NCI-H1105 treated with DMSO at 0.1 percent for 48 hours (cell line): ENCODE data around the gene PTPRM.

ENCODE experiments used
- DNase-seq: peaks from one replicate; lab custom pipeline; 2025; lab: John Stamatoyannopoulos, UW

The PTPRM gene

DNA sequence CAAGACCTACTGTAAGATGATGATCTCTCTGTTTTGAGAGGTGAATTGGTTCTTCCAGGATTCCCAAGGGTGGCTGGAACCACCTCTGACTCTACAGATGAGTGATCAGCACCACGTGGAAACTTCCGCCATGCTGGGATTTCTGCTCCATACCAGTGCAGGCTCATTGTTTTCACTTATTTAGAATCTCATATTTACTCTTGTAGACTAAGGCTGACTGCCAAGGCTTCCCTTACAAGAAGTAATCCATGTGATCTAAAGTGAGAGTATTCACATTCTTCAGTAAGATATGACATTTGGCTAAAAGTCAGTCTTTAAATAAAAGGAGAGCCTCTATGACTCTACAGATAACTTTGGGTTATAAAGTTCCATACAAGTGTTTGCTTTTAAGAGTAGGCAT is 719.2 kb downstream of the PTPRM start:
- DNase-seq, result no peak

DNA sequence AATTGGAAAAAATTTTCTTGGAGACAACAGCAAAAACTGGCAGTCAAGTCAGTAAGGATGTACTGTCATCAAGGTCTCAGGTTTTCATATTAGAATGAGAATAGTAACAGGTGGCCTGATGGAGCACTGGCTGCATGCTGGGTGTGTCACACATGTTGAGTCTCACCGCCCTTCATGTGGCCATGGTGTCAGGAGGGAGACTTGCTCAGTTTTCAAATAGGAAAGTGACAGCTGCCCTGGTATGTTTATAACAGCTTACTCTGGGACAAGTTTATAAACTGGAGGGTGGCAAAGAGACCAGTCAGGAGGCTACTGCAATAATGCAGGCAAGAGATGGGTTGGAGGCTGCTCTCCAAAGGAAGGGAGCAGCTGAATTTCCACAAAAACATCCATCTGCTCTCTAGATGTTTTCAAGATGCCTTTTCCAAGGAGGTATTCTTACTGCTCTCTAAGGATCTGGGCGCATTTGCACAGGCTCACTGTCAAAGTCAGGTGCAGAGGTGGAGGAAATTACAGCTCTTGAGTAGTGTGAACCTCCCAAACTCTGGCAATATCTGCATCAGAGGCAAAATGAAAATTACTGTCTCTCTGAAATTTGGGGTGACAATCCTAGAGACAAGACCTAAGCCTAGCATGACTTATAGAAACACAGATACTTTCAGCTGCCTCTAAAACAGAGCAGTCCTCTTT is 720.2 kb downstream of the PTPRM start:
- DNase-seq, result no peak

DNA sequence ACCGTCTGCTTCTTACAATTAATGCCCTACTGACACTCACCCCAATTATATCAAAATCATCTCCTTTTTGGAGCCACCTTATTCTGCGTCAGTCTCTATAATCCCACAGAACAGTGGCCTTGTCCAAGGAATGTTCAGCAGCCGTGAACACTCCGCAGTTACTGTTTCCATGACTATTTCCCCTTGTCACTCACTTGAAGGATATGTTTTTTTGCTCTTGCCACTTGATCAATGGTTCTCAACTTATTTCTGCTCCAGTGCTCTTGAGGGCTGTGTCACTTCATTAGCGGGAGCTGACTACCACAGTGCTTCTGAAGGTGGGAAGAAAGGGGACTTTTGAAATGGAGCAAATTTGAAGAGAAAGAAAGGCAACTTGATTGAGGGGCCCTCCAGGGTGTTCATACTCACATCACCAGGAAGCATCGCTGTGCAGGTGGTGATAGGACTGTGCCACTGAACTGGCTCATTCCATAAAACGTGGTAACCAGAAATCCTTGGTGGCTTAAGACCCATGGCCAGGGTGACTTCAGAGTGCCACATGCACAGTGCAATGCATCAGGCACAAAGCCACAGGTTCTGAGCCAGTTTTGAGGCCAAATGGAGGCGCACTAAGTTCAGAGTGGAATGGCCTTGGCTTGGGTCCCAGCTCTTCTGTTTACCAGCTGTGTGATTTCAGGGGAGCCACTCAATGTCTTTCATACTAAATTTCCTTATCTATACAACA is 721.5 kb downstream of the PTPRM start:
- DNase-seq, result peak; percentile 7

DNA sequence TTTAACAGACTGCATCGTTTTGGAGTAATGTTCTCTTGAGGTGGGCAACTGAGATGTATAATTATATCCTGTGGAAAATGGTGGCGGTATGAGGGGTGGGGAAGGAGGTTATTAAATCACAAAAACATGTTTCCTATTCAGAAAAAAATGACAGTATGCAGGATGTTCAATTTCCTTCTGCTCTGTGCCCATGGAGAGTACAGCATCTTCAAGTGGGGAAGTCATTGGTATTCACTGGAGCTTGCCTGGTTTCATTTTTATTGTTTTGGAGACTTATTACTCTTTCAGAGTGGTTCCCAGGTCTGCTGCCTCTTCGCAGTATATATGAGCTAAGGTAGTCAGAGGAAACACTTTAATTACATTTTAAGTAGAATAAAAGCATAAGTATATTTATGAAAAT is 723.3 kb downstream of the PTPRM start:
- no peak for DNase-seq

DNA sequence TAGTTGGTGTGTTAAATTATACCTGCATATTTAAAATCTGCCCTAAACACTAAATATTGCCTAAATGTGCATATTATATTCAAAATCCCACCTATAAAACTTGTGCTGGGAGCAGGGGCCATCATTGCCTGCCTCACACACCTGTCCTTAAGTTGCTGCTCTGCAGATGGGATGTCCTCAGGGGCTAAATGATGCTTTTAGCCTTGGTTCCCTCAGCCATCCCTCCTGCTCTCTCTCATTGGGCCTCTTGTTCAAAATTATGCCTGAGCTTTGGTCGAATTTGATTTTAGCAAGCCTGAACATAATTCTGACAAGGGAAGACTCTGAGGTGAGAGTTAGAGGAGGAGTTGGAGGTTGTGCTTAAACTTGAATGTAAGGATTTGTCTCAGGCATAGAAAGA is 723.8 kb downstream of the PTPRM start:
- no peak for DNase-seq

DNA sequence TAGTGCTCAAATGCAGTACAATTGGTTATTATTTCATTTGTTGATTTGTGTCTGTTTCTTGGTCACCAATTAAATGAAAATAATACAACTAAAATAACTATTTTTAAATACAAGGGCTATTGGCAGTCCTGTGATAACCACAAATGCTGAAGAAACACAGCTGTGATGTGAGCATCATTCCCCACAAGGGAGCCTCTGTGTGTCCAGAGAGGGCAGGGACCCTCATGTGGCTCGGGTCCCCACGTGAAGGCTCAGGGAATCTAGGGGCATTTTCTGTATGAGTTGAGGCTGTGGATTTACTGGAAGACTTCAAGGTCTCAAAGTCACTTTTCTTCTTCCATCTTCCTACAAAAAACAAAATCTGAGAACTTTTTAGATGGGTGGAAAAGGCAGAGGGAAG is 726.1 kb downstream of the PTPRM start:
- DNase-seq, result no peak

DNA sequence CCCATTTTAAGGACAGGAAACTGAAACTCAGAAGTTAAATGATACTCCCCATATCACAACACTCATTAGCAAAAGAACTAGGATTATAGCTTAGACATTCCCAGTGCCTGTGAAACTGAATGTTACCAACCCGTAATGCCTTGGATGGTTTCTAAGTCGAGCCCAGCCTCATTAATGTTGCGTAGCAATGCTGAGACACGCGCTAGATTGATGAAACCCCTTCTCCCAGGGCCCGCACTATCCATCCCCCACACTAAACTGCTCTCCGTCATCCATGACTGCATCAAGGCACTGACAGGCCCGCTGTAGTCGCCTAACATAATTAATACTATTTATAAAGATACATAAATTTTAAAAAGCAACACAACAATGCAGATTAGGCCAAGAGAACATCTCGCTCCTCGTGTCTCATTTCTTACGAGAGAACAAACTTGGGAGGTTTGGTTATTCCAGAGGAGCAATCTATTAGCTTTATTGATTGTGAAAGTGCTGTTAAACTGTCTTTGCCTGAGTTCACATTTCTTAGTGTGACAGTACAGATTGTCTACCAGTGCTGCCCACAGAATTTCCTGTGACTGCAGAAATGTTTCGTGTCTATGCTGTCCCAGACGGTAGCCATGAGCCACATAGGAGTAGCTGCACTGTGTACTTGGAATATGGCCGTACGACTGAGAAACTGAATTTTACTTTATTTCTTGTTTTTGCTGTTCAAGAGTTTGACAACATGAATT is 729.9 kb downstream of the PTPRM start:
- no peak for DNase-seq

DNA sequence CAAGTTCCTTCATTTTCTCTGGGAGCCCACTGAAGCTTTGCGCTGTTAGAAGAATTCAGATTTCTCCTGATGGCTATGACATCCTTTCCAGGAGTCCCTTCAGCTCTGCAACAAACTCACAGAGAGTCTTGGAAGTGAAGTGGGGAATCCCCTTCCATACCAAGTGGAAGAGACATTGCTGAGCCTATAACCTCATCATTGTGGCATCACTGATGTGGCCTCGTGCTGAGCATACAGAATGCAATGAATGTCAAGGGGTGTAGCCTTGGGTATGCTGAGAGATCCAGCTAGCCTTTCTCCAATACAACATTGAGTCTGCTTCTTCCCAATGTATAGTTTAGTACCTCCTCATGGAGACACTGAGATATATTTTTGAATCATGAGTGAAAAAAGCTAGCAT is 731.1 kb downstream of the PTPRM start:
- no peak for DNase-seq

DNA sequence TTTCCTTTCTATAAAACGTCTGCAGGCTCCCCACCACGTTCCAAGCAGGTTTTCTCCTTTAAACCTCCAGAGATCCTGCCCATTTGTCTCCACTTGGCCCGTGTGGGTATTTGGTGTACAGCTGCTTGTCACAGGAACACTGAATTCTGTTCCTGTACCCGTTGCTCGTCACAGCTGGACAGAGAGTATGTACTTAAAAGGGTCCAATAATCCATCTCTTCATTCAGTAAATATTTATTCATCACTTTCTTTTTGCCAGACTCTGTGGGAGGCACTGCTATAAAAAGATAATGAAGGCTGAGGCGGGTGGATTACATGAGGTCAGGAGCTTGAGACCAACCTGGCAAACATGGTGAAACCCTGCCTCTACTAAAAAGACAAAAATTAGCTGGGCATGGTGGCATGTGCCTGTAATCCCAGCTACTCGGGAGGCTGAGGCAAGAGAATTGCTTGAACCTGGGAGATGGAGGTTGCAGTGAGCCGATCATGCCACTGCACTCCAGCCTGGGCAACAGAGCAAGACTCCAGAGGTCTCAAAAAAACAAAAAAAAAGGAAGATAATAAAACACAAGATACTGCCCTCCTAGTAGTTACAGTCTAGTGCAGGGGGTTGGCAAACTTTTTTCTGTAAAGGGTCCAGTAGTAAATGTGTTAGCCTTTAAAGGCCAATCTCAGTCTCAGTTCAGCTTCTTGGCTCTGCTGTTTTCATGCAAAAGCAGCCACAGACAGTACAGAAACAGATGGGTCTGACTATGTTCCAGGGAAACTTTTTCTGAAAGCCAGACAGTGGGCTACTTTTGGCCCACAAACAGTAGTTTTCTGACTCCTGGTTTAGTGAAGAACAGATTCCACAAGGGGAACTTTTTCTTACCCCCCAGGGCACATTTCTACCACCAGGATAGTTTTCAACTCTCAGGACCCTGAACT is 732.2 kb downstream of the PTPRM start:
- DNase-seq, result no peak

DNA sequence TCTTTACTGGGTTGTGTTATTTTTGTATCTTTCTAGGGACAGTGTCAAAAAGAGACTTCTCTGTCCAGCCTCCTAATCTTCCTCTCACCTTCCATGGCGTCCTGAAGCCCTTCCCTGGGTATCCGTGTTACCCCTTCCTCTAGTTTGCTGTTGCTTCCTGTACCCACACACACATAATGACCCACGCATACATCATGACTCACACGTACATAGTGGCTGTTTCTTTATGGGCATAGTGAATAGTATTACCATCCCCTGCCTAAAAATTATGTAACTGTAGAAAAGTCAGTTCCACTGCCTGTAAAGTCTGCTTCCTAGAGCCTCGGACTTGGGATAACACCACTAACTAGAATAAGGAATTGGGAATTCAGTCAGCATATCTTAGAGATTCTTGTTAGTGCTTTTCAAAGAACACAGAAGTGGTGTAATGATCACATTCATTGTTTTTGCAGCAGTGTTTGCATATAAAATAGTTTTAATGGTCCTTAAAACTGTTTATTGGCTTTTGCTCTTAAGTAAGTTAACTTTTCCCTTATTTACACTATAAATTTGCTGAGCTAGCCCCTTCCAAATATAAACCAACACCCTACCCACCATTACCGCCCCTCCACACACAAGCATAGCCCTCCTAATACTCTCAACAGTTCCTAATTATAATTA is 733.8 kb downstream of the PTPRM start:
- no peak for DNase-seq

DNA sequence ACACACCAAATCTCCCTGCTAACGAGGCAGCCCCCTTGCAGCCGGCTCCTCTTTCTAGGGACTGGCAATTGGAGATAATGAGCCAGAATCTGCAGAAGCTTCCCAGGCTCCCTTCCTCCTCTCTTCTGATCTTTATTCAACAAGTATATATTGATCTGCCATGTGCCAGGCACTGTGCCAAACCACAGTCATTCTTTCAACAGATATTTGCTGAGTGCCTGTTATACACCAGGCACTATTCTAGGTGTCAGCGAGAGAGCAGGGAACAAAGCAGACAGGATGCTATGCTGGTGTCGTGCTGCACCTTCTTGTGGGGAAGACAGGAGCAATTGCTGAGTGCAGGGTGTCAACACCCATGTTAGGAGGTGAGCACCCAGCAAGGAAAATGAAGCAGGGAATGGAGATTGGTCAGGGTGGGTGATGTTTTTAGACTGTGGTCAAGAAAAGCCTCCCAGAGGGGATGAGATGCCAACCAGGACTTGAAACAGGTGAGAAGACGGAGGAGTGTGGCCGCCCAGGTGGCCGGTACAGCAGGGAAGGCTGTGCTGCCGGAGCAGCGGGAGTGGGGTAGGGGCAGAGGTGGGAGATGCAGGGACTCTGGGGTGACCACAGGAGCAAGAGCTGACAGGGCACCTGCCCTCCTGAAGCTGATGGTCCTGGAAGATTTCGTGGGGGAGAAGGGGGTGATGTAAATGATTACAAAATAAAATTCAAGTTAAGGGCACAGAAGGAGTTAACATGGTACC is 734.5 kb downstream of the PTPRM start:
- DNase-seq, result peak; percentile 89

DNA sequence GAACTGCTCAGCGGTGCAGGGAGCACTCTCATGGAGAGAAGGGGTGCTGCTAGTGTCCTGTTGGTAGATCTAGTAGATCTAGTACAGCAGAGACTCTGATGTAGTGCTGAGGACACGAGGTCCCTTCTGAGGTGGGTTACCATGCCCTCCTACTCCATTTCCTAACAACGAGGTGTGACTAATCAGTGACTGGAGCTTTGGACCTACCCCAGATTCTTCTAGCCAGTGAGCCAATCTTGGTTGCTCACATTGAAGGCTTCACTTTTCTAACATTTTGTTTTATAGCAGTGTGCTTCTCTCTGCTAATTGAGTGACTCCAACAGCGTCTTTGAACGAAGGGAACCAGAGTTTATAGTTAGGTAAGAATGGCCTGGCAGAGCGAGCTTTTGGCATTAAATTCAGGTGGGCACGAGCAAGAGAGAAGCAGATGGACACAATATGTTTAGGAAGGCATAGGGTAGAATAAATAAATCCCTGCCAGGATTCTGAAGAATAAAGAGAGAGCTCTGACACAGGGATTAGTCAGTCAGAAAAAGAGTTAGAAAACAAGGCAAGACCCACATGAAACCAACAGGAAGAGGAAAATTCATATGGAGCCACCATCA is 736.1 kb downstream of the PTPRM start:
- no peak for DNase-seq

DNA sequence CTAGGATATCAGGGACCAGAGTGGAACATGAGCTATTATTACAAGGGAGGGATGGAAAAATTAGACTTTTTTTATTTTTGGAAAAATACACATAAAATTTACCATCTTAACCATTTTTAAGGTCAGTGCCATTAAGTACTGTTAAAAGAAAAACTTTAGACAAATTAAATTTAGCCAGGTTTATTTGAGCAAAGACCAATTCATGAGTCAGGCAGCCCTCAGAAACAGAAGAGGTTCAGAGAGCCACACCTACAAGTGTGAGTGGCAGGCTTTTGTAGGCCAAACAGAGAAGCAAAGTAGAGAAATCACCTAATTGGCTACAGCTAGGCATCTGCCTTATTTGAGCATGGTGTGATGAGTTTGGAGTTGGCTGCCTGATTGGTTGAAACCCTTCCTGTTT is 740.8 kb downstream of the PTPRM start:
- DNase-seq, result no peak

DNA sequence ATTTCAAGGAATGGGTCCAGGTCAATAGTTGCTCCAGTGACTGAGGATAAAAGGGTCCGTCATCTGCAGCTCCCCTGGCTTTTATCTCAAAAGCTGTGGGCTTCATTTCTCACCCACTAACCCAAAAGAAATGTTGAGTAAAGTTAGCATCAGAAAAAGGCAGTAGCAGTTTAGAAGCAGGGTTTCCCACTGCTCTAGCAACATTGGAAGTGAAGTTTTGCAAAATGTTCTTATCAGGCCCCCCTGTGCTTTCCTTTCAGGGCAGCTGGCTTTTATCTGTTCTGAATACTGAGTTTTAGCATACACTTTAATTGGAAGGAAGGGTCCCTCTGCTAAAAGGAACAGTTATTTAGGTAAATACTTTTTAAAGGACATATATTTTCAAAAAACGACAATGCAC is 745.9 kb downstream of the PTPRM start:
- no peak for DNase-seq

DNA sequence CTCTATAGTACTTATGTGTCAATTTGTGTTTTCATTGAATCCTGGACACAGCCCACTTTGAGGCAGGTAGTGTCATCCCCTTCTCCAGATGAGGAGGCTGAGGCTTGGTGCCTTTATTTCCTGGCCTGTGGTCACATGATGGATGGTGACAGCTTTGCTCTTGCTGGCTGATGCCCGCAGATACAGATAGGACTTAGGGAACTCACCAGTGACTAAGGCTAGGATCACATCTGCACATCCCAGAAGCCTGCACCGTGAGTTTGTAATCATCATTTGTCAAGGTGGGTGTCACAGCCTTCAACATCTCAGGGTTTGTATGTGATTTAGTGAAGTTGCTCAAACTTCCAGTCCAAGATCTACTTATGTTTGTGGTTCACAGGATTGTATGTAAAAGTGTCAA is 747.0 kb downstream of the PTPRM start:
- DNase-seq, result no peak

DNA sequence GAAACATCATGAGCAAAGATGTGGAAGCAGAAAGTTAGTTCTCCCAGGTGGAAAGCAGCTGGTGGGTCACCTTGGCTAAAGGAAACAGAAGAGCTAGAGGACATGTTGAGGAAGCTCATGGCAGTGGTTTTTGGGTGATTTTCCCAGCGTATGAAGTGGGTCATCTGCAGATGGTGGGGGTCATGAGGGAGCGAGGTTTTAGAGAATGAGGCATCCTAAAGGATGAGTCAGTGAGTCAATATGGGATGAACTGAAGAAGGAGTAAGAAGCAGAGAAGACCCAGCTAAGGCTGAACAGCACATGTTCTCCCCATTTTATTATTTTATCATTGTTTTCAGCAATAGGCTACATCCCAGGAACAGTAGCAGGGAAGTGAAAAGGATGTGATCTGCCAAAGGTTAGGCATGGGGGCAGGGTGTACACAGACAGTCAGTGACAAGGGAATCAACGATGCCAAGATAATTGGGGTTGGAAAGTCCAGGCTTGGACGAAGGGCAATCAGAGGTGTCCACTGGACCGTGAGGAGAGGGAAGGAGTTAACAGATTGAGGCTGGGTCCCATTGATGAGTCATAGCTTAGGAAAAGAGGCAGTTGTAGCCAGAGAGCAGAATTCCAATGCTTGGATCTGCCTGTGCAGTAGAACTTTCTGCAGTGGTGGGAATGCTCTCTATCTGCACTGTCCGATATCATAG is 752.8 kb downstream of the PTPRM start:
- no peak for DNase-seq

DNA sequence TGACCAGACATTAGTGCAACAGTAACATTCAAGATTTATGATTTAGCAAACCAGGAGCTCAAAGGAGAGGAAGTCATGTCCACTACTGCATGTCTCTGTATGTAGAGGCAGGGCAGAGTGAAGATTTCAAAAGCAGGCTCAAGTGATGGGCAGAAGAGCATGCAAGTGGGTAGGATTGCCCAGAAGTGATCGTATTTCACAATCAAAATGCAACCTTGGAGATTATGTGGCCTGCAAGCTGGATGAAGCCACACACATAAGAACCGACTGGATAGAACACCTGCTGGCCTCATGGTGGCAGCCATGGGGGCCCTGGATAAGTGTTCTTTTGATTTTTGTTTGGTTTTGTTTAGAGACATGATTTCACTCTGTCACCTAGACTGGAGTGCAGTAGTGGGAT is 755.4 kb downstream of the PTPRM start:
- no peak for DNase-seq

DNA sequence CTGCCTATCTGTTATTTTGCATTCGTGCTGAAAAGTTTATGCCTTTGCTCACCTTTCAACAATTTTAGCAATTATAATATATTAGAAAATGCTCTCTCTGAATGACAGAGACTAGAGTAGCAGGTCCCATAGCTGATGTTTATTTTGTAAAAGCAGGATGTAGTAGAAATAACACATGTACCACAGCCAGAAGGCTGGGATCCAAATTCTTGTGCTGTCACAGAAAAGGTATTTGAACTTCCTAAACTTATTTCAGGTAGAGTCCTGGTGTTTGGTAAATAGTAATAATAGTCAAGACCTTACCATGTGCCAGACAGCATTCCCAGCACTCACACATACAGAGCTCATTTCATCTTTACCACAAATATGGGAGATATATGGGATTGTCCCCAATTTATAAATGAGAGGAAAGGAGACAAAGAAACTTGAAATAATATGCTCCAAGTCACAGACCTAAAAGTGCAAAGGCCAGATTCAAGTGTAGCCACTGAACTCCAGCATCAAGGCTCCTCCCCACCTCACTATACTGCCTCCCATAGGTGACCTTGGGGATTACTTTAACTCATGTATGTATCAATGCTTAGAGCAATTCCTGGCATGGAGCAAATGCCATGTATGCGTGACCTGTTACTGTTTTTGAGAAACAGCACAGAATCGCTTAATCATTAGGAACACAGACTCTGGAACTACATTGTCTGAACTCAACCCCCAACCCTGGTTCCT is 757.4 kb downstream of the PTPRM start:
- no peak for DNase-seq

DNA sequence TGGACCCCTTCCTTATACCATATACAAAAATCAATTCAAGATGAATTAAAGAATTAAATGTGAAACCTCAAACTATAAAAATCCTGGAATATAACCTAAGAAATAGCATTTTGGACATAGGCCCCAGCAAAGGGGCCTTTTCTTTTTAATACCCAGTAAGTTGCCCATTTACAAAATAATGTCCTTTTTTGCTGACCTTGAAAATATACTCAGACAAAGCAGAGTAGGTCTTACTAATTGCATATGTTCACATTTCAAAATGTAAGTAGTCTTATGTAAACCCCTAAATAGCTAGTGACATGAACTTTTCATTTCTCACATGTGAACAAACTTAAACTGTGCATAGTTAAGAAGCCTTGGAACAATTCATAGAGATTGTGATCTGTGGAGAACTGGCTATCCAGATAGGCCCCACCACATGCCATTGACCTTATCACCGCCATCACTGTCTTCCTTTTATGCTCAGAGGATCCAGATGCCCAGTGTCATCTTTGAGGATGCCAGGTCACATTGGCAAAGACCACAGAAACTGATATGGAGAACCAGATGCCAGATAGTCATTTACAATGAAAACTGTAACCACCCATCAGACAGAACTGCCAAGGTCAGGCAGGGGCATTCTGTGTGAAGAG is 759.8 kb downstream of the PTPRM start:
- DNase-seq, result no peak
